BLaER1 treated with 17β-estradiol and CSF1 and Interleukin-3, amounts not matched to agents 10 nM and 100 nM (cell line): ENCODE results near the gene ANKS1B.
"Not testable (repeated sequence)": the region's sequence is repeated elsewhere in the genome, so short reads cannot be mapped to it uniquely, and the experiment has no call there.

Experiments used
- H3K27ac ChIP-seq, 11 experiments: shearing (Covaris generic); formaldehyde crosslinking; 2 replicates each; pipeline ENCODE4 v1.8.1; 2022
- H3K27me3 ChIP-seq, 11 experiments: shearing (Covaris generic); formaldehyde crosslinking; 2 replicates each; pipeline ENCODE4 v1.8.1; 2022
- H3K36me3 ChIP-seq, 11 experiments: shearing (Covaris generic); formaldehyde crosslinking; 2 replicates each; pipeline ENCODE4 v1.8.1; 2022
- H3K4me1 ChIP-seq, 10 experiments: shearing (Covaris generic); formaldehyde crosslinking; 2 replicates each; pipeline ENCODE4 v1.8.1; 2022
- H3K4me2 ChIP-seq, 11 experiments: shearing (Covaris generic); formaldehyde crosslinking; 2 replicates each; pipeline ENCODE4 v1.8.1; 2022
- H3K4me3 ChIP-seq, 10 experiments: shearing (Covaris generic); formaldehyde crosslinking; 2 replicates each; pipeline ENCODE4 v1.8.1; 2022
- H3K9ac ChIP-seq, 11 experiments: shearing (Covaris generic); formaldehyde crosslinking; 2 replicates each; pipeline ENCODE4 v1.8.1; 2022
- H3K9me3 ChIP-seq, 11 experiments: shearing (Covaris generic); formaldehyde crosslinking; replicated peaks in 1 of 11; 2 replicates each; pipeline ENCODE4 v1.8.1; 2022
- H4K20me1 ChIP-seq, 11 experiments: shearing (Covaris generic); formaldehyde crosslinking; 2 replicates each; pipeline ENCODE4 v1.8.1; 2022
- Cebpa-rat ChIP-seq, 11 experiments: shearing (Covaris generic); IDR thresholded peaks; 2 replicates each; pipeline ENCODE4 v1.8.1; 2022

ANKS1B gene

GRCh38 chr12:99619389-99620158, 365.2 kb downstream of the ANKS1B start:
- Histone ChIP-seq H3K27ac (no peak overlapping the region; a peak in 1 of 22 replicates), H3K36me3 (peaks cover 0 to 80% (median 45%) of the 10 kb centered on the region in 11 experiments; a peak in 19 of 22 replicates), H3K4me3 (peak overlapping the region in 3 of 10 experiments; percentile 16 to 39 (median 33); a peak in 2 of 20 replicates), H3K4me2 (no peak overlapping the region), H3K9ac (no peak overlapping the region), H3K9me3 (peaks cover 47 to 89% (median 83%) of the 10 kb centered on the region in 11 experiments), H3K27me3 (no peaks in the 10 kb centered on the region), H4K20me1 (no peaks in the 10 kb centered on the region), H3K4me1 (peaks cover 0 to 22% (median 10%) of the 10 kb centered on the region in 10 experiments; a peak in 15 of 20 replicates)
- TF ChIP-seq Cebpa-rat (IDR thresholded peaks at IDR 0.05), result no peak

GRCh38 chr12:99618657-99619056, 366.1 kb downstream of the ANKS1B start:
- Histone ChIP-seq H3K36me3 (peaks cover 0 to 79% (median 45%) of the 10 kb centered on the region in 11 experiments; a peak in 19 of 22 replicates), H3K27ac (0 out of 22 replicates have a peak overlapping the region, but pooled peaks of 1 of the 11 experiments have one; percentile 16), H3K27me3 (no peaks in the 10 kb centered on the region), H3K4me3 (no peak overlapping the region), H3K4me2 (no peak overlapping the region), H4K20me1 (no peaks in the 10 kb centered on the region), H3K4me1 (peaks cover 0 to 15% (median 7%) of the 10 kb centered on the region in 10 experiments; a peak in 12 of 20 replicates), H3K9me3 (peaks cover 47 to 84% (median 80%) of the 10 kb centered on the region in 11 experiments), H3K9ac (no peak overlapping the region)
- no peak for TF ChIP-seq Cebpa-rat (IDR thresholded peaks at IDR 0.05)

- peak overlapping the region in 1 of 11 experiments; percentile 13; a peak in 1 of 22 replicates for H3K4me2 ChIP-seq
- H3K36me3 ChIP-seq, result peaks cover 0 to 61% (median 12%) of the 10 kb centered on the region in 11 experiments; a peak in 13 of 22 replicates
- H3K9ac ChIP-seq, result no peak overlapping the region
- H3K4me1 ChIP-seq, result peaks cover 7 to 65% (median 33%) of the 10 kb centered on the region in 10 experiments; a peak in 19 of 20 replicates
- no peak for TF ChIP-seq Cebpa-rat (IDR thresholded peaks at IDR 0.05)
- peaks cover 4 to 80% (median 42%) of the 10 kb centered on the region in 11 experiments; a peak in 19 of 22 replicates for H3K9me3 ChIP-seq
- H3K4me3 ChIP-seq, result no peak overlapping the region
- no peak overlapping the region for H3K27ac ChIP-seq
- H3K27me3 ChIP-seq, result no peaks in the 10 kb centered on the region
- H4K20me1 ChIP-seq, result no peaks in the 10 kb centered on the region
These were observed 373.1 kb downstream of the ANKS1B start for GRCh38 chr12:99611599-99611998.

- Histone ChIP-seq H4K20me1 (no peaks in the 10 kb centered on the region), H3K4me3 (no peak overlapping the region), H3K9ac (no peak overlapping the region), H3K4me1 (peaks cover 7 to 65% (median 33%) of the 10 kb centered on the region in 10 experiments; a peak in 19 of 20 replicates), H3K27ac (peak overlapping the region in 2 of 11 experiments; percentile 23 to 61; a peak in 2 of 22 replicates), H3K27me3 (no peaks in the 10 kb centered on the region), H3K36me3 (peaks cover 0 to 56% (median 12%) of the 10 kb centered on the region in 11 experiments; a peak in 13 of 22 replicates), H3K4me2 (peak overlapping the region in 2 of 11 experiments; percentile 13 to 60; a peak in 1 of 22 replicates), H3K9me3 (peaks cover under 1 to 75% (median 37%) of the 10 kb centered on the region in 11 experiments; a peak in 17 of 22 replicates)
- TF ChIP-seq Cebpa-rat (IDR thresholded peaks at IDR 0.05), result no peak
These were observed 373.6 kb downstream of the ANKS1B start for GRCh38 chr12:99611117-99611516.

GRCh38 chr12:99609455-99610181, 375.1 kb downstream of the ANKS1B start:
- peak overlapping the region in 1 of 11 experiments; percentile 4; a peak in 1 of 22 replicates for H3K9ac ChIP-seq
- H3K27me3 ChIP-seq, result no peaks in the 10 kb centered on the region
- peak overlapping the region in 8 of 11 experiments; percentile 13 to 62 (median 52); a peak in 15 of 22 replicates for H3K4me2 ChIP-seq
- no peak overlapping the region for H3K4me3 ChIP-seq
- H4K20me1 ChIP-seq, result no peaks in the 10 kb centered on the region
- peaks cover 0 to 77% (median 36%) of the 10 kb centered on the region in 11 experiments; a peak in 17 of 22 replicates for H3K9me3 ChIP-seq
- TF ChIP-seq Cebpa-rat (IDR thresholded peaks at IDR 0.05), result no peak
- peaks cover 0 to 62% (median 30%) of the 10 kb centered on the region in 10 experiments; a peak in 15 of 20 replicates for H3K4me1 ChIP-seq
- peak overlapping the region in 6 of 11 experiments; percentile 6 to 61 (median 42); a peak in 9 of 22 replicates for H3K27ac ChIP-seq
- H3K36me3 ChIP-seq, result peaks cover 0 to 56% (median 13%) of the 10 kb centered on the region in 11 experiments; a peak in 13 of 22 replicates

GRCh38 chr12:99600388-99600787, 384.3 kb downstream of the ANKS1B start:
- TF ChIP-seq Cebpa-rat (IDR thresholded peaks at IDR 0.05), result peak in 1 of 11 experiments; percentile 68; a peak in 1 of 22 replicates
- peak overlapping the region in 6 of 11 experiments; percentile 54 to 77 (median 66); a peak in 12 of 22 replicates for H3K9ac ChIP-seq
- peaks cover 0 to 37% (median 8%) of the 10 kb centered on the region in 11 experiments; a peak in 8 of 22 replicates for H3K36me3 ChIP-seq
- peaks cover 5 to 56% (median 31%) of the 10 kb centered on the region in 11 experiments; a peak in 19 of 22 replicates for H3K9me3 ChIP-seq
- H3K27ac ChIP-seq, result peak overlapping the region in 8 of 11 experiments; percentile 59 to 92 (median 86); a peak in 17 of 22 replicates
- H3K4me3 ChIP-seq, result peak overlapping the region in 3 of 10 experiments; percentile 10 to 19 (median 14); a peak in 2 of 20 replicates
- H3K4me2 ChIP-seq, result peak overlapping the region; percentile 27 to 86 (median 70); a peak in 21 of 22 replicates
- peaks cover 13 to 77% (median 56%) of the 10 kb centered on the region in 10 experiments; a peak in 19 of 20 replicates for H3K4me1 ChIP-seq
- no peaks in the 10 kb centered on the region for H4K20me1 ChIP-seq
- H3K27me3 ChIP-seq, result no peaks in the 10 kb centered on the region

GRCh38 chr12:99598785-99599184, 386.0 kb downstream of the ANKS1B start:
- no peak overlapping the region; a peak in 1 of 20 replicates for H3K4me3 ChIP-seq
- peak overlapping the region in 6 of 11 experiments; percentile 79 to 92 (median 87); a peak in 12 of 22 replicates for H3K27ac ChIP-seq
- TF ChIP-seq Cebpa-rat (IDR thresholded peaks at IDR 0.05), result peak in 2 of 11 experiments; percentile 62 to 63; a peak in 3 of 22 replicates
- H3K27me3 ChIP-seq, result no peaks in the 10 kb centered on the region
- peak overlapping the region in 2 of 11 experiments; percentile 35 to 71; a peak in 3 of 22 replicates for H3K9ac ChIP-seq
- H3K4me1 ChIP-seq, result peaks cover 13 to 67% (median 55%) of the 10 kb centered on the region in 10 experiments; a peak in 19 of 20 replicates
- H3K36me3 ChIP-seq, result peaks cover 0 to 45% (median 18%) of the 10 kb centered on the region in 11 experiments; a peak in 10 of 22 replicates
- no peaks in the 10 kb centered on the region for H4K20me1 ChIP-seq
- H3K9me3 ChIP-seq, result peaks cover 4 to 62% (median 40%) of the 10 kb centered on the region in 11 experiments; a peak in 18 of 22 replicates
- peak overlapping the region in 8 of 11 experiments; percentile 13 to 86 (median 71); a peak in 15 of 22 replicates for H3K4me2 ChIP-seq

- Histone ChIP-seq H3K27ac (peak overlapping the region in 3 of 11 experiments; percentile 29 to 88 (median 32); a peak in 3 of 22 replicates), H4K20me1 (no peaks in the 10 kb centered on the region), H3K9me3 (peaks cover 4 to 65% (median 38%) of the 10 kb centered on the region in 11 experiments; a peak in 15 of 22 replicates), H3K27me3 (no peaks in the 10 kb centered on the region), H3K9ac (no peak overlapping the region), H3K4me3 (no peak overlapping the region), H3K4me1 (peaks cover 13 to 58% (median 40%) of the 10 kb centered on the region in 10 experiments; a peak in 19 of 20 replicates), H3K4me2 (no peak overlapping the region), H3K36me3 (peaks cover 0 to 47% (median 22%) of the 10 kb centered on the region in 11 experiments; a peak in 11 of 22 replicates)
- TF ChIP-seq Cebpa-rat (IDR thresholded peaks at IDR 0.05), result no peak
These were observed 388.0 kb downstream of the ANKS1B start for GRCh38 chr12:99596762-99597161.

GRCh38 chr12:99577125-99577524, 407.6 kb downstream of the ANKS1B start:
- not testable (repeated sequence) for H3K4me3 ChIP-seq, H3K9ac ChIP-seq, H3K27me3 ChIP-seq, H3K4me2 ChIP-seq, H4K20me1 ChIP-seq, H3K27ac ChIP-seq, H3K4me1 ChIP-seq
- Histone ChIP-seq H3K36me3 (peaks cover 0 to 77% (median 54%) of the 10 kb centered on the region in 11 experiments; a peak in 14 of 22 replicates), H3K9me3 (peaks cover 34 to 80% (median 67%) of the 10 kb centered on the region in 11 experiments)
